ENCODE data around the gene CATSPER1. TPM values are rescaled to one million over a fixed set of nuclear protein-coding genes. Genes with fewer than 3 reads are reported as not detected.

CATSPER1 gene
- total RNA-seq, 1 experiment from 2014 or later = 10.0 TPM

DNA sequence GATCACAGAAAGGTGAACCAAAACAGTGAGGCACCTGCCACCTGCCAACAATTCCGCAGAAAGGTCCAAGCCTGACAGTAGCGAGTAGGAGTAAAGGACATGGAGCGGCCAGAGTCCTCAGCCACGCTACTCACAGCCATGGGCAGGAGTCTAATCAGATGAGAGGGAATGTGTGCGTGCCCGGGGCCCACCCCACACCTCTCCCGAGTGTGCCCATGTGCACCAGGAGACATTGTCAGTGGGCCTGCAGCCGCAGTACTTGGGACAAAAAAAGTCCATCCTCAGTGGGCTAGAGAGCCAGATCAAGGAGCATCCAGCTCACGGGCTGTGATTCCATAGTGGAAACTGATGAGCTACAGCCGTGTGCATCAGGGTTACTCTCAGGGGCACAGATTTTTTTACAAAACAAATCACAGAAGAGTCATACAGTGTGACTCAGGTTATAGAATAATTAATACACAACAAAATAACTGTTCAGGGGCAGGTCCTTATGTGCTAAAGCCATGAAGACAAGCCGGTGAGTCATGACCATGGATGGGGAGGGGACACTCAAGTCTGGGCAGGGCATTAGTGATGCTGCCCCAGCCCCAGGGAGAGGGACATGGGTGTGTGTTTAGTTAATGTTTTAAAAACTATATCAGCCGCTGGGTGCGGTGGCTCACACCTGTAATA lies 52.7 kb downstream of the CATSPER1 start:
- peak; percentile 56 for DNase-seq (ENCODE audit: low read depth)

DNA sequence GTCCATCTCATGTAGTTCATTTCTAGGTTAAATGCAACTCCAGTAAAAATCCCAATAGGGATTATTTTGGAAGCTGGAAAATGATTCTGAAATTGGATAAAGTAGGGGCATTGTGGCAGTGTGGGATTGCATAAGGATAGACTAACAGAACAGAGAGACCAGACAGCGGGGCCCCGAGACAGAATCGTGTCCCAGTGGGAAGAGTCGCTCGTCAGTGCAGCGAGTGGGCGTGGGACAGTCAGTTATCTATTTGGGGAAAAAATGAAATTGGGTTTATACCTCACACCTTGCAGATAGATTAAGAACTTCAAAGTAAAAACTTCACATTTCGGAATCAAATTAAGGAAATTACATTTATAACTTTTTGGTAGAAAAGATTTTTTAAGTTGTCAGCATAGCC lies 54.2 kb downstream of the CATSPER1 start:
- no peak for DNase-seq (ENCODE audit: low read depth)

DNA sequence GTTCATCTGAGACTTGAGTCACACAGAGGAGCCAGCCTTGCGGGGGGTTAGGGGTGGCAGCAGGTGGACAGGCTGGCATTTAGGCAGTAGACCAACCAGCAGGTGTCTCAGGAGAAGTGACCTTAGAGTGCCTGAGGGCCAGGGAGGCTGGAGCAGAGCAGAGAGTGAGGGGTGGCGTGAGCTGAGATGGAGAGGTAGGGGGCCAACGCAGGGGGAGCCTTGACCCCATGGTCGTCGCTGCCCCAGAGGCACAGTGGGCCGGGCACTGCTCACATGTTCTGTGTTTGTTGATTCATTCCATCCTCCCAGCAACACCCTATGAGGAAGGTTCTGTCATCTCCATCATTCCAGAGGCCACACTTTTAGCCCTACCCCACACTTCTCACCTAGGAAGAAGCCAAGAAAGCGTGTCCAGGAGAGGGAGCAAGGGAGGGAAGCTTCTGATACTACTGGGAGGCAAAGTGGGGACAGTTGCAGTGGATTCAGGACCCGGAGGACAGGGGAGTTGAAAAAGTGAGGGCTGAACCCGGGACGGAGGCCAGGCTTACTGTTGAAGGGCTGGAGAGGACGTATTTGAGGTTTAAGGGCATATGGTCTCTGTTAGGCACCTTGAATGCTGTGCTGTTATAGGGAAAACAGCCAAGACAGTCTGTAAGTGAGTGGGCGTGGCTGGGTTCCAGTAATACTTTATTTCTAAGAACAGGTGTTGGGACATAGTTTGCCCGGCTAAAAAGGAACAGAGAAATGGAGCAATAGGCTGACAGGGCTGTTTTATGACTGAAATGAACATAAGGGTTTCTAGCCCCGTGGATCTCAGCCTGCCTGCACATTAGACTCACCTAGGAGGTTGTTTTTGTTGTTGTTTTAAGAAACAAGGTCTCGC lies 57.4 kb downstream of the CATSPER1 start:
- no peak for DNase-seq (ENCODE audit: low read depth)

DNA sequence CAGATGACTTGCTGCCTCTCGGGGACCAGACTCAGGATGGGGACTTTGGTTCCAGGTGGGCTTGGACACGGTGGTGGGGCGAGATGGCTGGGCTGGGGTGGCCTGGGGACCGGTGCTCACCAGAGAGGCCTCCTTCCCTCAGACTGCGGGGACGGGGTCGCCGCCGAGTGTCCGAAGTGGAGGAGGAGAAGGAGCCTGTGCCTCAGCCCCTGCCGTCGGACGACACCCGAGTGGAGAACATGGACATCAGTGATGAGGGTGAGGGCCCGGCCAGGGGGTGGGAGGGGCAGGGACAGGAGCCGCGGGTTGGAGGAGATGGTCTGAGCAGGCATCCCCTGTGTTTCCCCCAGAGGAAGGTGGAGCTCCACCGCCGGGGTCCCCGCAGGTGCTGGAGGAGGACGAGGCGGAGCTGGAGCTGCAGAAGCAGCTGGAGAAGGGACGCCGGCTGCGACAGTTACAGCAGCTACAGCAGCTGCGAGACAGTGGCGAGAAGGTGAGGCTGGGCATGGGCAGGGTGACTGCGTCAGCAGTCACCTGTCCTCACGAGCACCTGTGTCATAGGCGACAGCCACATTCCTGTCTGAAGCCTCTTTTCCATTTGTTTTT lies 58.8 kb downstream of the CATSPER1 start:
- DNase-seq (ENCODE audit: low read depth) = no peak

Other genes starting within 250 kb of the CATSPER1 start
- 10.3 and 13.6 TPM in 2 replicates for gene AP5B1, start 245.5 kb downstream of the CATSPER1 start, total RNA-seq (2014; rRNA removed; shearing (Covaris generic))
- gene OVOL1, start 239.4 kb downstream of the CATSPER1 start, total RNA-seq (2014; rRNA removed; shearing (Covaris generic)) = not detected in 2 replicates
- gene SNX32, start 192.5 kb downstream of the CATSPER1 start, total RNA-seq (2014; rRNA removed; shearing (Covaris generic)) = not detected in 2 replicates
- gene CFL1, start 168.3 kb downstream of the CATSPER1 start, total RNA-seq (2014; rRNA removed; shearing (Covaris generic)) = 2,329 and 2,647 TPM in 2 replicates
- 62.4 and 64.9 TPM in 2 replicates for gene MUS81, start 166.0 kb downstream of the CATSPER1 start, total RNA-seq (2014; rRNA removed; shearing (Covaris generic))
- gene EFEMP2, start 153.7 kb downstream of the CATSPER1 start, total RNA-seq (2014; rRNA removed; shearing (Covaris generic)) = 27.9 and 32.0 TPM in 2 replicates
- gene CTSW, start 146.6 kb downstream of the CATSPER1 start, total RNA-seq (2014; rRNA removed; shearing (Covaris generic)) = 0.24 and 0.57 TPM in 2 replicates
- gene FIBP, start 138.0 kb downstream of the CATSPER1 start, total RNA-seq (2014; rRNA removed; shearing (Covaris generic)) = 187 and 232 TPM in 2 replicates
- gene CCDC85B, start 135.8 kb downstream of the CATSPER1 start, total RNA-seq (2014; rRNA removed; shearing (Covaris generic)) = 135 and 146 TPM in 2 replicates
- 236 and 374 TPM in 2 replicates for gene FOSL1, start 126.1 kb downstream of the CATSPER1 start, total RNA-seq (2014; rRNA removed; shearing (Covaris generic))
- 44.0 and 64.7 TPM in 2 replicates for gene C11orf68, start 107.4 kb downstream of the CATSPER1 start, total RNA-seq (2014; rRNA removed; shearing (Covaris generic))
- 355 and 356 TPM in 2 replicates for gene DRAP1, start 107.1 kb downstream of the CATSPER1 start, total RNA-seq (2014; rRNA removed; shearing (Covaris generic))
- 0.05 TPM in 1 of 2 replicates, not detected in the other for gene TSGA10IP, start 81.0 kb downstream of the CATSPER1 start, total RNA-seq (2014; rRNA removed; shearing (Covaris generic))
- gene SART1, start 64.7 kb downstream of the CATSPER1 start, total RNA-seq (2014; rRNA removed; shearing (Covaris generic)) = 86.4 and 112 TPM in 2 replicates
- 45.8 and 57.5 TPM in 2 replicates for gene EIF1AD, start 24.3 kb downstream of the CATSPER1 start, total RNA-seq (2014; rRNA removed; shearing (Covaris generic))
- 99.1 and 153 TPM in 2 replicates for gene BANF1, start 24.0 kb downstream of the CATSPER1 start, total RNA-seq (2014; rRNA removed; shearing (Covaris generic))
- gene CST6, start 14.5 kb downstream of the CATSPER1 start, total RNA-seq (2014; rRNA removed; shearing (Covaris generic)) = not detected in 2 replicates
- gene GAL3ST3, start 22.7 kb upstream of the CATSPER1 start, total RNA-seq (2014; rRNA removed; shearing (Covaris generic)) = not detected in 2 replicates
- gene SF3B2, start 25.9 kb upstream of the CATSPER1 start, total RNA-seq (2014; rRNA removed; shearing (Covaris generic)) = 230 and 239 TPM in 2 replicates
- gene PACS1, start 43.8 kb upstream of the CATSPER1 start, total RNA-seq (2014; rRNA removed; shearing (Covaris generic)) = 10.4 and 17.8 TPM in 2 replicates
- gene KLC2, start 231.2 kb upstream of the CATSPER1 start, total RNA-seq (2014; rRNA removed; shearing (Covaris generic)) = 13.2 and 14.2 TPM in 2 replicates
- 210 and 249 TPM in 2 replicates for gene RAB1B, start 242.2 kb upstream of the CATSPER1 start, total RNA-seq (2014; rRNA removed; shearing (Covaris generic))

Measured in HT1080 (cell line).